Pancreas (tissue), 10 donors: ENCODE data around the gene POLR2F. TPM values are rescaled to one million over a fixed set of nuclear protein-coding genes. Genes with fewer than 3 reads are reported as not detected.
A peak's percentile ranks its signal among the peaks of the same experiment; 100 is the strongest.
"Not testable (repeated sequence)": the region's sequence is repeated elsewhere in the genome, so short reads cannot be mapped to it uniquely, and the experiment has no call there.

Experiments used
- ATAC-seq, 4 donors: fragments of 200-7000 bp; cut with Tn5 transposase; one replicate each; pipeline versions ENCODE4 v1.8.0 to v1.9.1; 2020; ENCODE audit warnings: mild to moderate bottlenecking in 4 of 4, moderate library complexity in 4 of 4
- DNase-seq, 6 donors: peaks; one replicate each; pipeline ENCODE4 v3.0.0-alpha.2; 2020
- FAIRE-seq: peaks from 2 replicates; lab custom pipeline; 2012; peaks lifted over from hg19 to GRCh38; lab: Jason Lieb, UNC
- H3K27ac ChIP-seq, 4 donors: fragments of 200-600 bp; sonication (generic); 1 replicate in 3 of 4; 2 replicates in 1 of 4; pipeline versions ENCODE4 v1.5.0 to v1.8.0; 2020
- H3K27me3 ChIP-seq, 4 donors: fragments of 200-600 bp; one replicate each; pipeline ENCODE4 v1.8.0; 2021
- H3K36me3 ChIP-seq, 3 donors: fragments of 200-600 bp; sonication (generic) in 1 of 3; one replicate each; pipeline versions ENCODE4 v1.5.0 to v1.8.0; 2020 to 2021
- H3K4me1 ChIP-seq, 3 donors: fragments of 200-600 bp; one replicate each; pipeline ENCODE4 v1.8.0; 2021
- H3K4me3 ChIP-seq, 4 donors: fragments of 200-600 bp; sonication (generic) in 2 of 4; one replicate each; pipeline versions ENCODE4 v1.5.0 to v1.8.0; 2020 to 2021
- H3K9me3 ChIP-seq, 4 donors: fragments of 200-600 bp; one replicate each; pipeline ENCODE4 v1.8.0; 2021
- CTCF ChIP-seq, 4 donors: fragments of 200-600 bp; sonication (generic) in 3 of 4; IDR thresholded peaks; one replicate each; pipeline versions ENCODE4 v1.5.0 to v1.8.0; 2021; ENCODE audit warnings: antibody characterized with exemption in 4 of 4
- WGBS, 2 donors: extraction: QIAGEN DNeasy Blood & Tissue Kit; methylation state at CpG; one replicate each; pipeline ENCODE4 v1.1.7; 2013; 5-methylcytosine and 5-hydroxymethylcytosine counted together
- intact Hi-C, 3 donors: fragments of 100-400 bp; cut with DNase I; formaldehyde crosslinking; loops; one replicate each; pipeline versions ENCODE4 v1.11.1 to v1.14.2; 2022
- polyA plus RNA-seq, 2 donors: library from polyadenylated mRNA; stranded (reverse); fragments of 200-250 nt; gene quantifications; one replicate each; pipeline ENCODE4 v1.2.3, GENCODE V29; 2013
- total RNA-seq, 6 donors: library from RNA; stranded (reverse); fragmentation: NEBNext Ultra II Directional in 4 of 6; extraction: Animal tissue kit (Norgen Biotek cat#: 25700) in 4 of 6; gene quantifications; one replicate each; pipeline versions ENCODE4 v1.2.1 to v1.2.4, GENCODE V29; 2021 to 2023
- donor health status: healthy with polysubstance abuse.
- donor health status: DM: no; HTN: no; CAD: no; lungs with moderate emphysema.
- donor health status: DM: no; HTN: no; CAD: no.
- donor health status: control.
- donor health status: control.
- donor health status: Bipolar disorder and iron deficiency.
- donor health status: DM: yes; HTN: yes; CAD: no.
- donor health status: DM: no; HTN: no; CAD: no.
- donor health status: DM: no; HTN: no; CAD: no.
- donor health status: DM: yes; HTN: yes; CAD: no.

Gene POLR2F
- total and polyA plus RNA-seq, 8 donors, result 21.2 to 74.5 (median 29.3) TPM

GRCh38 chr22:37975153-37975552 lies 21.7 kb downstream of the POLR2F start:
- Histone ChIP-seq H3K9me3 (no peaks in the 10 kb centered on the region), H3K4me1 (no peaks in the 10 kb centered on the region), H3K27me3 (no peaks in the 10 kb centered on the region), H3K4me3 (no peak overlapping the region), H3K27ac (no peak overlapping the region), H3K36me3 (no peaks in the 10 kb centered on the region)
- DNase-seq, result no peak
- no peak for TF ChIP-seq CTCF (IDR thresholded peaks at IDR 0.05)
- FAIRE-seq, result no peak
- WGBS, 2 donors, result 68 to 88% methylated on average over 2 of the region's 2 CpGs
- ATAC-seq, result no peak
- intact Hi-C loops, result no loop called here

GRCh38 chr22:37976022-37976421 lies 22.5 kb downstream of the POLR2F start:
- H3K9me3 ChIP-seq, FAIRE-seq, H3K27me3 ChIP-seq, ATAC-seq, H3K36me3 ChIP-seq, H3K4me3 ChIP-seq, intact Hi-C loops, H3K27ac ChIP-seq, DNase-seq, H3K4me1 ChIP-seq: not testable (repeated sequence)
- 88 to 92% methylated on average over 8 of the region's 8 CpGs for WGBS, 2 donors

- no peak for ATAC-seq
- no peaks in the 10 kb centered on the region for H3K4me1 ChIP-seq
- no peak for DNase-seq
- no peak for FAIRE-seq
- no peaks in the 10 kb centered on the region for H3K27me3 ChIP-seq
- H3K9me3 ChIP-seq, result no peaks in the 10 kb centered on the region
- no peaks in the 10 kb centered on the region for H3K36me3 ChIP-seq
- H3K4me3 ChIP-seq, result no peak overlapping the region
- H3K27ac ChIP-seq, result no peak overlapping the region
- TF ChIP-seq CTCF (IDR thresholded peaks at IDR 0.05), result no peak
- intact Hi-C loops, result no loop called here
- WGBS, 2 donors, result 94 to 97% methylated on average over 4 of the region's 4 CpGs
Measured at GRCh38 chr22:37976547-37976946, 23.0 kb downstream of the POLR2F start.

GRCh38 chr22:37979782-37980181 lies 26.3 kb downstream of the POLR2F start:
- intact Hi-C loops, result no loop called here
- FAIRE-seq (no peak), DNase-seq (no peak), ATAC-seq (no peak)
- Histone ChIP-seq H3K27me3 (no peaks in the 10 kb centered on the region), H3K4me3 (no peak overlapping the region), H3K9me3 (no peaks in the 10 kb centered on the region), H3K4me1 (no peaks in the 10 kb centered on the region), H3K36me3 (no peaks in the 10 kb centered on the region), H3K27ac (no peak overlapping the region)
- no peak for TF ChIP-seq CTCF (IDR thresholded peaks at IDR 0.05)
- WGBS, 2 donors, result 84 to 93% methylated on average over 7 to 8 of the region's 8 CpGs

- Histone ChIP-seq H3K4me3 (no peak overlapping the region), H3K27me3 (no peaks in the 10 kb centered on the region), H3K27ac (no peak overlapping the region), H3K4me1 (no peaks in the 10 kb centered on the region), H3K9me3 (no peaks in the 10 kb centered on the region), H3K36me3 (no peaks in the 10 kb centered on the region)
- no peak for TF ChIP-seq CTCF (IDR thresholded peaks at IDR 0.05)
- ATAC-seq (peak in 1 of 4 donors; percentile 32), FAIRE-seq (no peak), DNase-seq (no peak)
- 72 to 74% methylated on average over 6 of the region's 6 CpGs for WGBS, 2 donors
- intact Hi-C loops, result no loop called here
Measured at GRCh38 chr22:37981282-37982011, 27.9 kb downstream of the POLR2F start.
